GM18870 (cell line): ENCODE measurements around the gene LMNB1.
A peak's percentile ranks its signal among the peaks of the same experiment; 100 is the strongest.
"Not testable (repeated sequence)": the region's sequence is repeated elsewhere in the genome, so short reads cannot be mapped to it uniquely, and the experiment has no call there.

Source experiments
- ATAC-seq: cut with Tn5 transposase; IDR thresholded peaks from one replicate; pipeline ENCODE4 v1.9.1; 2021; ENCODE audit warnings: moderate library complexity; ENCODE audit not compliant: unreplicated experiment

The LMNB1 gene

GRCh38 chr5:126778675-126779403 lies 1.9 kb downstream of the LMNB1 start:
- peak; percentile 5 for ATAC-seq

DNA sequence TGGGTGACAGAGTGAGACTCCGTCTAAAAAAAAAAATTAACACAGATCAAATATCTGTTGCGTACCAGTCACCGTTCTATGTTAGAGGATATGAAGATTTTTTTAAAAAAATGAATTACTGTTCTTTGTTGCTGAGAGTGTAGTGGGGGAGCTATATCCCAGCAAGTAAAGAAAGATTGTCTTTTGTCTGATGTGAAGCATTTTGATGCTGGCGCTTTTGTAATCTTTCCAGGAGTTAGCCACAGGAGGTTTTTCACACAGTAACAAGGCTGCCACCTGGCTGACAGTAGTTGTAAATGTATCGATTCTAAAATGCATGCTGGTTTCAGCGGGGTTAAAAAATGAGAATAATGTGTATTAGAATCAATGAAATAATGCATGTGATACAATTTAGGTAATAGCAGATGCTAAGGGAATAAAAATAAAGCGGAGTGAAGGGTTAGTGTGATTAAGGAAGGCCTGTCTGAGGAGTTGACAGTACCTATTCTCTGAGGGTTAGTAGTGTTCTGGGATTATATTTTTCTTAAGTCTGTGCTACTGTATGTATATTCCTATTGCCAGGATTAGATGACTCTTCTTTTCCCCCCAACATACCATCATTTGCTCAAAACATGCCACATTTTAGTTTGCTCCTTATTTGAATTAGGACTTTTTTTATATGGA lies 3.4 kb downstream of the LMNB1 start:
- no peak for ATAC-seq

DNA sequence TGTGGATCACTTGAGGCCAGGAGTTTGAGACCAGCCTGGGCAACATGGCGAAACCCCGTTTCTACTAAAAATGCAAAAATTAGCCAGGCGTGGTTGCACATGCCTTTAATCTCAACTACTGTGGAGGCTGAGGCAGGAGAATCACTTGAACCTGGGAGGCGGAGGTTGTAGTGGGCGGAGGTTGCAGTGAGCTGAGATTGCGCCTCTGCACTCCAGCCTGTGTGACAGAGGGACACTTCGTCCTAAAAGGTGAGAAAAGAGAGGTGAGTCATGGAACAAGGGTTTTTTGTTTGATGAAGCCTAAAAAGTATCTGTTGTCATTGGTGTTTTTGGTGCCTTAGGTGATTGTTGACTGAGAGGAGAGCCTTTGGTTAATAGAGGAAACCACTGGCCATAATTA lies 11.5 kb downstream of the LMNB1 start:
- not testable (repeated sequence) for ATAC-seq

DNA sequence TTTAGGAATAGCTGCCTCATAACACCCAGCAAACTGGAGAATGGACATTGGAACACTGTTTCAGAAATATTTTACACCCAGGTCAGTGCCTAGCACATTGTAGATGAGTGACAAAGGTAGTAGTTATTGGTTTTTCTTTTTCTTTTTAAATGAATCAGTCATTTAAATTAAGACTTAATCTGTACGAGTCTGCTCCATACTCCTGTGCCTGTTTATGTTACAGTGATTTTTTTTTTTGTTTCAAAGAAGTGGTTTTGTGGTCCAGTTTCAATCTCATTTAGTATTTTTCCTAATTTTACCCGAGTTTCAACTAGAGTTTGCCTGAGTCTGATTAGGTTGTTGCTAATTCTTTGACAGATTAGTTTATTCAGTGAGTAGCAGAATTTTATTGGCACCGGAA lies 16.2 kb downstream of the LMNB1 start:
- peak; percentile 26 for ATAC-seq

- ATAC-seq, result not testable (repeated sequence)
These were observed 16.7 kb downstream of the LMNB1 start for GRCh38 chr5:126793648-126794047.

GRCh38 chr5:126794157-126794828 lies 17.4 kb downstream of the LMNB1 start:
- ATAC-seq, result peak; percentile 50

- ATAC-seq, result no peak
These were observed 22.8 kb downstream of the LMNB1 start for GRCh38 chr5:126799780-126800179.

DNA sequence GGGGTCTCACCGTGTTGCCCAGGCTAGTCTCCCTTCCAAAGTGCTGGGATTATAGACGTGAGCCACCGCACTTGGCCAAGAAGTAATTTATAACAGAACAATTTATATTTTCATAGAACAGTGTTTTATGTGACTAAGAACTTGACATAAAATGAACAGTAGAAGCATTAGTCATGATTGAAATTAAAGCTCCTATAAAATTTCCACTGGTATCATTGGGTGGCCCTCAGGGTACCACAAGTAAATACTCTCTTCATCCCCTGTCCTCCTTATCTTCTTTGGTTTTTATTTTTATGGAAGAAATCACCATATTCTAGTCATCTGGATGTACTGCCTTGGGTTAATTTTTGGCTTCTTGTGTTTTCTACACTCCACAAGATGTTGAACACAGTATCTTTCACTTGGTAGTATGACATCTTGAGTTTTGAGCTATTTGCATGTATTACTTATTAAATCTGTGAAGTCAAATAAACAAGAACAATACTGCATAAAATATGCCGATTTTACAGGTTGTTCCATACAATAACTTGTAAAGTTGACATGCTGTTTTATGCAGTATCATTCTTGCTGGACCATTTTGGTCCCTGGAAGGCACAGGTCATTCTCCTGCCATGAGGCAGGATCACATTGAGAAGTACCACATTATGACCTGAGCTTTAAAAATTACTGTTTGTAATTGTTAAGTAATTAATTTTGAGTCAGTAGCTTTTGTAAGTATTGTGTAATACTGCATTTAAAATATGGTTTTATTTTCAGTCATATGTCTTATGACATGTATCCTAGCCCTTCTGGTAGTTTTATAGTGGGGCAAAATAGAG lies 24.4 kb downstream of the LMNB1 start:
- ATAC-seq, result no peak

DNA sequence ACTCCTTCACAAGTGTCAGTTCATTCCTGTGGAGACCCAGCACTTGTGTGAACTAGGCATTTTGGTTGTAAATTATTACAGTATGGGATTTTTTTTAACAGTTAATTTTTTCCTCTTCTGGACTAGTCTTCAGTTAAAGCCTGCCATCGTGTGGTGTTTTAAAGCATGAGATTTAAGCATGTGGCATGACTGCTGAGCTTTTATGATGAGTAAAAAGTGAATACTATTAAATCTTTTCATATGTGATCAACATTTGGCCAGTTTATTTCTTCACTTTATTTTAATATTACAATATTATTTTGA lies 25.0 kb downstream of the LMNB1 start:
- no peak for ATAC-seq

DNA sequence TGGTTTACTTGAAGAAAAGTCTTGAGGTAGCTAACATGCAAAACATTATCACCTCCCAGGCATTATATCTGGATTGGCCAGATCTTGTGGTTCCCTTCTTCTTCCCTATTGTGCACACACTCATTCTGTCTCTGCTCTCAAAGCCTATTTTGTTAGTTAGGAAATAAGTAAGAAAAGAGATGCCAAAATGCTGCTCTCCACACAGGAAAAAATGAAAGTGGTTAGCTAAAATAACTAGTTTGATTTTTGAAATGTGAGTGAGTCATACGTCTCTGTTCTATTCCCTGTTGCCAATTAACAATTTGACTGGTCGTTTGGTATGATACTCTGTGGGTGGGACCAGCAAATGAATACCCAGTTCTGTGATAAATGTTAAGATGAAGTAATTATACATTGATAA lies 28.1 kb downstream of the LMNB1 start:
- no peak for ATAC-seq

DNA sequence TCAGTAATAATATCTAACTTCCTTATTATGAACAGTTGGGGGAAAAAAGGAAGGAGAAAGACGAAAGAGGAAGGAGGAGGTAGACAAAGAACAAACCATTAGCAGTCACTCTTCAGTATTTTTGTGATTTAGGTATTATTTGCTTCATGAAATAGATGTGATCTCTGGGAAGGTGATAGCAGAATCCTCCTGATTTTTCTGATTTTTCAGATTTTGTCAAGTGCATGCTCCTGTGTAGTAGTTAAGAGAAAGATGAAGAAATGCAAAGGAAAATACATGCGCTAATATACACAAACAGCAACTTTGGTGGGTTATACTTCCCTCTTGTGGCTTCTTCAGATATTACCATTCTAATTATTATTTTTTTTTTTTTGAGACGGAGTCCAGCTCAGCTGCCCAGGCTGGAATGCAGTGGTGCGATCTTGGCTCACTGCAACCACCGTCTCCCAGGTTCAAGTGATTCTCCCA lies 31.6 kb downstream of the LMNB1 start:
- peak; percentile 60 for ATAC-seq

DNA sequence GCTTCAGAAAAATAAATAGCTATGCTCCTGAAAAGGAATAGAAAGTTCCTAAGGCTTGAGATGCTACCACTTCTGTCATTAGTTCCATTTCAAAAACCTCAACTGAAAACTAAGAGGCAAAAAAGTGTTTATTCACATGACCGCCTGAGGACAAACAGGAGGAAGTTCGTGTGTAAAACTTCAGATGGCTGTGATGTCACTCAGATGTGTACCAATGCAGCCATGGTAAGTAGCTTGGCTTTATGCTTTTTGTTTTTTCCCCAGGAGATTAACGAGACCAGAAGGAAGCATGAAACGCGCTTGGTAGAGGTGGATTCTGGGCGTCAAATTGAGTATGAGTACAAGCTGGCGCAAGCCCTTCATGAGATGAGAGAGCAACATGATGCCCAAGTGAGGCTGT lies 33.0 kb downstream of the LMNB1 start:
- no peak for ATAC-seq

- ATAC-seq, result no peak
These were observed 33.9 kb downstream of the LMNB1 start for GRCh38 chr5:126810596-126811380.

DNA sequence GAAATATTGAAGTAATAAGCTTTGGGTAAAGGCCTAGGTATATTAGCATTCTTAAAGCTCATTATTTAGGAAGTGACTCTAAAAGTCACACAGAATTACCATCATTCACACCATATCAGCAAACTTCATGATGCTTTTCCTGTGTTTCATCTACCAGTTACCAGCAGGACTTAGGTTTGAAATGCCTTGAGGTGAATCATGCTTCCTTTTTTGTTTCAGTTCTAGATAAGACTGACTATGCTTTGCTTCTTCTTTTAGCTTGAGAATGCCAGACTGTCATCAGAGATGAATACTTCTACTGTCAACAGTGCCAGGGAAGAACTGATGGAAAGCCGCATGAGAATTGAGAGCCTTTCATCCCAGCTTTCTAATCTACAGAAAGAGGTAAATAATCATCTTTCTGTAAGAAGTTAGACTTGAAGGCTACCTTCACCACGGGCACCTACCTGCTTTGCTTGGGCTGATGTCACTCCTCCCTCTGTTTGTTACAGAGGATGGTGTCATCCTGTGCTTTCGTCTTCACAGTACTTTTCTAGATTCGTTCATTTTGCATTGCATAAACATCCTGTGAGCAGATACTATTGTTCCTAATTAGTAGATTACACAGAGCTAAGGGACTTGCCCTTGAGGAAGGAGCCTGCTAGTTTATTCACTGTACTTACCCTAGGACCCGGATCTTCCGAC lies 34.7 kb downstream of the LMNB1 start:
- no peak for ATAC-seq

GRCh38 chr5:126812199-126812570 lies 35.2 kb downstream of the LMNB1 start:
- no peak for ATAC-seq

GRCh38 chr5:126813799-126814198 lies 36.9 kb downstream of the LMNB1 start:
- not testable (repeated sequence) for ATAC-seq

DNA sequence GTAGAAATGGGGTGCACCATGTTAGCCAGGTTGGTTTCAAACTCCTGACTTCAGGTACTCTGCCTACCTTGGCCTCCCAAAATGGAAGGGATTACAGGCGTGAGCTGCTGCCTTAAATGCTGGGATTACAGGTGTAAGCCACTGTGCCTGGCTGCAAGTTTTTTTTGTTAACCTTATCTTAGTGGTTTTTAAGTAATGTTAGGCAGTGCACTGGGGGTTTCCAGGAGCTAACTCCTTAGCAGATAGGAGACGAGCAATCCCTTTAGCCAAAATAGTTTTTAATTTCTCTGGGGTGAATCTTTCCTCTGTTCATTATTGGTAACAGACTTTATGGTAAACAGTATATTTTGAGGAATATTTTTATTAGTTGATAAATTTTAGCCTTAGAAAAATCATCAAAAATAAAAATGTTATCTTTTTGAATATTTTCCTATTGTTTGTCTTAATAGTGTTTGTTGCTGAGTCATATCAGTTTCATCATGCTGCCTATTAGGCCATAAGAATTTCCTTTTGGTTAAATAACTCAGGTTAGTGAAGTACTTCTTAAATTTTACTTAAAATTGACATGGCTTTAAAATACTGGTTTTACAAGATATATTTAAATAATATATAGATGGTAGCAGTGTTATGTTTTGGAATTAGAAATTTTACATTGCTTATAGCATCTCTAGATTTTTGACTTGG lies 37.9 kb downstream of the LMNB1 start:
- no peak for ATAC-seq

- no peak for ATAC-seq
These were observed 39.7 kb downstream of the LMNB1 start for GRCh38 chr5:126816649-126817048.

GRCh38 chr5:126818736-126819135 lies 41.8 kb downstream of the LMNB1 start:
- ATAC-seq, result no peak
